HG02885 (cell line): ENCODE results near the gene STEAP4.

ENCODE experiments used
- ATAC-seq: cut with Tn5 transposase; IDR thresholded peaks from one replicate; pipeline ENCODE4 v1.9.1; 2021; ENCODE audit warnings: mild to moderate bottlenecking; ENCODE audit not compliant: unreplicated experiment, poor library complexity

STEAP4 gene

GRCh38 chr7:88306590-88307048, at the start of gene STEAP4:
Gene STEAP4, minus strand, starts transcription at chr7:88306894. Its CDS starts 22,625 bp downstream, at chr7:88284269.
- no peak for ATAC-seq

DNA sequence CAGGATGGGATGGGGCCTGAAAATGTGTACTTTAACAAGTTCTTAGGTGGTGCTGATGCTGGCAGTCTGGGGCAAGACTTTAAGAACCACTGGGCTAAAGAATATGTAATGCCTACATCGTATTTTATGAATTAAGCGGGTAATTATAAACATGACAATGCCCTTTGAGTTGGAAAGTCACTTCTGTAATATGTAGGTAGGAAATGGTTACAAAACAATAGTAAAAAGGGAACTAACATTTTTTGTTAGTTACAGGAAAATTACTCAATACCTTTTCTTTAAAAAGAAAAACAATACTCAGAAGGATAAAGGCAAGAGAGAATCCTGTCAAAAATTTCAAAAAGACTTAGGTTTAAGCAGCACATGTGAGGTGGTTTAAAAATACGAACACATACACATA, 48.3 kb upstream of the STEAP4 start:
- ATAC-seq = no peak

DNA sequence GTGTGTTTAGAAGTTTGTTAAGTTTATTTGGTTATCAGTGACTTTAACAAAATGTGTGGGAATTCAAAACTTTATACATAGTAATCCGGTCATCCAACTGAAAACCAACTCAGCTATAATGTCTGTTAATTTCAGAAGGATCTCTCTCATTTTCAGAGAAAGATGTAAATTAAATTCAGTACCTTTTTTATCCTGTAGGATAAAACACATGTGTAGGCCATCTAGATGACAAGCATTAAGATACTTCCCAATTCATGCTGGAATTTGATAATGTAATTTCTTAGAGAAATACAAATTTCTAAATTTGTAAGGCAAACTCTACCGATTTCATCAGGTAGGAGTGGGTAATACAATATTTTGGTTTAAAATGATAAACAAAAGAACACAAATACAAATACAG, 43.4 kb upstream of the STEAP4 start:
- no peak for ATAC-seq

DNA sequence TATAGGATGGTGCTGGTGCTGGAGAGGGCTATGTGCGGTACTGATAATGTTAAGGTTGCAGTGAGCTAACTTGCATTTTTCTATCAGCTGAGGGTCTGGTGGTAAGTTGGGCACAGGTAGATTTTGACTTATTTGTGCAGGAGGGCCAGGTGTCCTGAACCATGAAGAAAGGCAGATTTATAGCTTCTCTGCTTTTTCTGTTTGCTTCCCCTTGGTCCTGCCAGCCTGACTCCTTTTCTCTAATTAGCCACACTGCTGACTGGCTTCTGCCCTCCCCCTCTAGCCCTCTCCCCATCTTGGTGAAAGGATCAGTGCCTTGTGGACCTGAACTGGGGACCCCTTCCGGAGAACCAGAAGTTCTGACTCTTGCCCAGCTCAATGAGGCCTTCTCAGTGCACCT, 40.8 kb upstream of the STEAP4 start:
- ATAC-seq = peak; percentile 11

GRCh38 chr7:88347090-88347489, 40.4 kb upstream of the STEAP4 start:
- peak; percentile 73 for ATAC-seq

- ATAC-seq = peak; percentile 64
Measured at GRCh38 chr7:88346357-88346756, 39.7 kb upstream of the STEAP4 start.

DNA sequence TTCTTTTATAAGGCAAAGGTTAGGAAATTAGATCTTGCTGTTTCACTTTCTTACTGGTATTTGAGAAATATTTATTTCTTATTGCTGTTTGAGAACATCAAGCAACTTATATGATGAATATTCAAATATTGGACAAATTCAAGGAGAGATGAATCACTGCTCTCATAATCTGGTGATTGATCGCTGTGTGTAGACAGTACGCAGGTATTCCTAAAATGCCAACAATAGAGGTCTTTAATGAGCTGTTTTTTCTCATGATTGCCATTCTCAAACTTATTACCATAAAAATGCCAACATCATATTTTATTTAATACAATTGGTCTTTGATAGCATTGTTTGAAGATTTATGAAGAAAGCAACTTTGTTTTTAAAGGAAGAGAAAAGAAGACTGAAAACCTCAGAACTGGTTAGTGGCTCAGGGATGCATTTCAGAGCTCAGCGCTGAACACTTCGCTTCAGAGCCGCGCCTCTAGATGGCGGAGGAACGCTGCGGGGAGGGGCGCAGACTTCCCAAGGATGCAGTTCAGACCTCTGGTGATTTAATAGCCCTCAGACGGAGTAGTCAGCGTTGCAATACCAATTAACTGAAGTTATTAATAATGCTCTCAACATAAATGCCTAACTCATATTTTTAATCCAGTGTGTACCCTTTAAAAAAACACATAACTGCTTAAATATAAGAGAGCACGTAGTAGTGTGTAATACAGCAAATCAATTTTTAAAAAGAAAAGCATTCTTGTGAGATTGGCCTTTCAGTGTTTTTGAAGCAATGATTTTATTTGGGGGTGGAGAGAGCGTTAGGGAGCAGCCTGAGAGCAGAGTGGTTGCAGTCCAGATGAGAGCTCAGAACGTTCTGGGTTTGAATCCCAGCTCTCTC, 38.5 kb upstream of the STEAP4 start:
- peak; percentile 41 for ATAC-seq

DNA sequence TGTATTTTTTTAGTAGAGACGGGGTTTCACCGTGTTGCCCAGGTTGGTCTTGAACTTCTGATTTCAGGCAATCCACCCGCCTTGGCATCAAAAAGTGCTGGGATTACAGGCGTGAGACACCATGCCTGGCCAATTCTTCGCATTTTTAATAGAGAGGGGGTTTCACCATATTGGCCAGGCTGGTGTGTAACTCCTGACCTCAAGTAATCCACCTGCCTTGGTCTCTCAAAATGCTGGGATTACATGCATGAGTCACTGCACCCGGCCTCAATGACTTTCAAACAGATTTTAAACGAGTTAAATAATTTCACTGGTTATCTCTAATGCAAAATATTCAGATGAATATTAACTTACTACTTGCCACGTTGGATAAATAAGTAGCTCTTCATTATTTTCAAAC, 37.6 kb upstream of the STEAP4 start:
- no peak for ATAC-seq

DNA sequence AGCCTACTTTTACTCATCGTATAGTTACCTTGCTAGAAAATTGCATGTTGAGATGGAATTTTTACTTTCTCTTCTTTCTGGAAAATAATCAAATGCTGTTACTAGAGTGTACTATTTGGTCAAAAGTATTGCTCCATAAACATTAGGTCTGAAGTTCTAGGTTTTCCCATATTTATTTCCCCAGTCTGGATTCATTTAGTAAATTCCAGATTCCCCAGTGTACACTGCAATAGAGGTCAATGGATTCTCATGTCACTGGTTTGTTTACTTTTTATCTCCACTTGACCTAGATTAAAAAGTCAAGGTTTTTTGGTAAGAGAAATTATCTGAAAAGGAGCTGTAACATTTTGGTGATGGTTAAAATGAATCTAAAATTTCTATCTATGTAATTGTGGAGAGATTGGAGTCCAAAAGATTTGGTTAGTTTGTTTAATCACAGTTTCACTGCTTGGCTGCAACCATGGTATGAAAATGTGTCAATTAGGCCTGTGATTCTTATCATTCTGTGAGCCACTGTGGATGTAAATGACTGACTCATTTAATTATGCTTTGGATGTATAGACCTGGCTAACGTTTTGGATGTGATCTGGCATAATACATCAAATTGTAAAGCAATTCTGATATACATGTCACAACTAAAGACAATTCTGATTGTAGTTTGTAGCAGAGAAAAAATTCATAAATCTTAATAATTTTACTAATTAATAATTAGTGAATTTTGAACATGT, 32.7 kb upstream of the STEAP4 start:
- no peak for ATAC-seq

- ATAC-seq = no peak
Measured at GRCh38 chr7:88338503-88338902, 31.8 kb upstream of the STEAP4 start.

DNA sequence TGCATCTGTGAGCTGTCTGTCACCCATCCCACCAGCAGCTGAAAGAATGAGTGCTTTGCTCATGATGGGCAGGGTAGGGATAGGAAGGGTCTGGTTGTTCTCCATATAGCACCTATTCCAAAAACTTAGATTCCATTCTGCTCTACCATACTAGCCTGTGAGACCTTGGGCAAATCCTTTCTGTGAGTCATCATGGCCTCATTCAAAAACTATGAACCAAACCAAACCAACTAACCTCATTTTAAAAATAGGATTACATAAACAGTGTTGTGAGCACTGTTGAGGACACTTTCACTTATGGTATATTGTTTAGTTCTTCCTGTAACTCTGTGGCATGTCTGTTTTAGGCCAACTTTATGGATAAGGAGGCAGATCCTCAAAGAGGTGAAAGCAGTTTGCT, 30.9 kb upstream of the STEAP4 start:
- ATAC-seq = peak; percentile 63

DNA sequence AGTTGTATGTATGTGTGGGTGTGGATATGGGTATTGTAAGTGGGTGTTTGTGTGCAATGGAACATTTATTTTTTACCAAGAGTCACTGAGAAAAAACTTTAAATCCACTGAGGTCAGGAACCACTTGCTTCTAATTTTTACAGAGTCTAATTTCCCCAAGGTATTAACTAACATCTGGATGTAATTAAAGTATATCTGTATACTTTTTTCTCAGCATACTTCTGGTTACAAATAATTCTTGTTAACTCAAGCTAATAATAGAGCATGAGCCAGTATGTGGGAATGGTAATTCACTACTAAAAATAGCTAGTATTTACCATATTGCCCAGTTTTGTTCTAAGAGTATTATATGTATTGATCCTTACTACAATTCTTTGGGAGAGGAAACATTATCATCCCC, 24.6 kb upstream of the STEAP4 start:
- ATAC-seq = peak; percentile 49

DNA sequence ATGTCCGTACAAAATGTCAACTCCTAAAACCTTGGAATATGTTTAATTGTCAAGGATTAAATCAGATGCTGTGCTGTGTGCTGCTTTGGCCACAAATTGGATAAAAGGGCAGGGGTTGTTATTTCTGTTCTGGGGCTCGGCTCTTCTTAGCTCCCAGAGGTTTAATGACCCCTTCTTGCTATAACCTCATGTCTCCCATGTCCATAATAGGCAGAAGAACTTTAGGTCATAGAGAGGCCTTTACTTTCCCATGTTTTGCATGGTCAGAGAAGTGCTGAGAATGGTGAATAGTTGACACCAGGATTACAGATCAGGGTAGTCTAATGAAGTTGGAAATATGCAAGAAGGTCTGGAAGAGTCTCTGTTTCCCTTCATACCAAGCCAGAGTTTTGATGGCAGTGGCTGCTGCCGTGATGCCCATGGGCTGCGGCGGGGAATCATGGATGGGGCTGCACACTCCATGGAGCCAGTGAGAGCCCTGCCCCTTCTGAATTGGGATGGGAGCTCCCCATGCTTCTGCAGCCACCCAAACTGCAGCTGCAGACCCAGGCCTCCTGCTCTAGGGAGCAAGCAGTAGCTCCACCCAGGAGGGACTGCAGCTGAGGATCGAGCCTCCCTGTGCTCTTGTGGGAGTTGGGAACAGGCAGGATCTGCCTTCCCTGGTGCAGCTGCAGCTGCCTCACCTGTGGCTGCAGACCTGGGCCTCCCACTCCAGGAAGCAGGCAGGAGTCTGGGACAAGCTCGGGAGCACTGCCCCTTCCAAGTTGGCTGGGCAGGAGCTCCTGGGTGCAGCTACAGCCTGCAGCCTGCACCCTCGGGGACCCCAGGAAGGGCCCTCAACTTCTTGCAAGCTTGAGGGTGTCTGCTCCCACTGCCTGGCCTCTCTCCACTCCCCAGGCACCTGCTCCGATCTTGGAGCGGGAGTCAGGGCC, 23.1 kb upstream of the STEAP4 start:
- ATAC-seq = no peak

DNA sequence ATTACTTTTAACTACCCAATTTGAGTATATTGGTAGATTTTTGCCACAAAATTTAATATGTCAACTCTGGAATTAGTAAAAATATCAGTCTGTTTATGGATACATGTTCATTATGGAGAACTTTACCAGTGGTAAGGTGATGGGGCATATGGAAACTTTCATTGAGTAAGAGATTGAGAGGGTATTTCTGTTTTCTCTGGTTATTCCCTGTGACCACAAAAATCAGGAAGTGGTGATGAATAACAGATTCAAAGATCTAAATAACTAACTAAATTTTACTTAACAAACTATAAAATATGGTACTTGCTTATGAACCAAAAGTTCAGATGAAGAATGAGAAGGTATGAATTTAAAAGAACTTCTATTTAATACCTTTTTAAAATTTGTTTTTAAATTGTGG, 22.1 kb upstream of the STEAP4 start:
- ATAC-seq = no peak

DNA sequence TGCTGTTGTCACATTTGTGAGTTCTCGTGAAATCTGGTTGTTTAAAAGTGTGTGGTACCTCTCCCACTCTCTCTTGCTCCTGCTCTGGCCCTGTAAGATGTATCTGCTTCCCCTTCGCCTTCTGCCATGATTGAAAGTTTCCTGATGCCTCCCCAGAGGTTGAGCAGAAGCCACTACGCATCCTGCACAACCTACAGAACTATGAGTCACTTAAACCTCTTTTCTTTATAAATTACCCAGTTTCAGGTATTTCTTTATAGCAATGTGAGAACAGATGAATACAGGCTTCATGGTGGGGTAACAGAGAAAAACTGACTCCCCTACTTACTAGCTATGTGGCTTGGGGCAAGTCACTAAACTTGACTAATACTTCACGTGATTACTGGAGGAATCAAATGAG, 18.0 kb upstream of the STEAP4 start:
- no peak for ATAC-seq

DNA sequence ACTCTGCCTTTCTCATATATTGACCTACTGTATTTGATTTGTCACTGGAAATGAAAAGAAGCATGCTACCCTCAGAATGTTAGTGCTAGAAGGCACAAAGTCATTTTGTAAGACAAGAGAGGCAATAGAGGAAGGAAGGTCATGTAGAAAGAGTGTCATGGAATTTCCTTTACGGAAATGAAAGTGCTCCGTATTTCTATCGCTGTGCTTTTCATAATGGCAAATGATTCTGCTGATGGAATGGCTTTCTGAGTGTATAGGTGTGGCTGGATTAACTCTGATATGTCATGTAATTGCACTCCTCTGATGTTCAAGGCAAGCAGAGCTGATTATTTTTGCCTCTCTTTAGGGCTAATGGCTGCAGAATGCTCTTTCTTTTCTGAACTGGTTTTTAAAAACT, 15.5 kb upstream of the STEAP4 start:
- no peak for ATAC-seq

- no peak for ATAC-seq
Measured at GRCh38 chr7:88321694-88322093, 15.0 kb upstream of the STEAP4 start.

DNA sequence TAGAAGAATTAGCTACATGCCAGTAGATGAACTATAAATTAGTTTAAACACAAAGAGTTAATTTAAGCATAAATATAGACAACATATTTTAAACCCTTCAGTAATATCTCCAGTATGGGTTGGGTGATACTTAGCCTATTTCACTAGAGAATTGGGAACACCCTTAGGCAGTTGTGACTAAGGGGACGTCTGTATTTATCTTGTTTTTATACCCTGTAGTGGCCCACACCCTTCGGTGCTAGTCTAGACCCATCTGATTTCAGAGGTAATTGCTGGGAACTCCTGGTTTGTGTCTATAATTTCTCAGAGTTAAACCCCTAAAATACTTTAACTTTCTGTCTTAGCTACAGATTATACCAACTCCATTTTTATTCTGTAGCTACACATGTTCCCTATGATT, 11.5 kb upstream of the STEAP4 start:
- ATAC-seq = no peak

GRCh38 chr7:88317422-88317821, 10.7 kb upstream of the STEAP4 start:
- ATAC-seq = no peak

- no peak for ATAC-seq
Measured at GRCh38 chr7:88316456-88316855, 9.8 kb upstream of the STEAP4 start.
